ENCODE measurements around the gene MGLL.

GRCh38 chr3:127812151-127812550 lies 10.2 kb downstream of the MGLL start:
- TF ChIP-seq, protein P1, sequence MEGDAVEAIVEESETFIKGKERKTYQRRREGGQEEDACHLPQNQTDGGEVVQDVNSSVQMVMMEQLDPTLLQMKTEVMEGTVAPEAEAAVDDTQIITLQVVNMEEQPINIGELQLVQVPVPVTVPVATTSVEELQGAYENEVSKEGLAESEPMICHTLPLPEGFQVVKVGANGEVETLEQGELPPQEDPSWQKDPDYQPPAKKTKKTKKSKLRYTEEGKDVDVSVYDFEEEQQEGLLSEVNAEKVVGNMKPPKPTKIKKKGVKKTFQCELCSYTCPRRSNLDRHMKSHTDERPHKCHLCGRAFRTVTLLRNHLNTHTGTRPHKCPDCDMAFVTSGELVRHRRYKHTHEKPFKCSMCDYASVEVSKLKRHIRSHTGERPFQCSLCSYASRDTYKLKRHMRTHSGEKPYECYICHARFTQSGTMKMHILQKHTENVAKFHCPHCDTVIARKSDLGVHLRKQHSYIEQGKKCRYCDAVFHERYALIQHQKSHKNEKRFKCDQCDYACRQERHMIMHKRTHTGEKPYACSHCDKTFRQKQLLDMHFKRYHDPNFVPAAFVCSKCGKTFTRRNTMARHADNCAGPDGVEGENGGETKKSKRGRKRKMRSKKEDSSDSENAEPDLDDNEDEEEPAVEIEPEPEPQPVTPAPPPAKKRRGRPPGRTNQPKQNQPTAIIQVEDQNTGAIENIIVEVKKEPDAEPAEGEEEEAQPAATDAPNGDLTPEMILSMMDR (IDR thresholded peaks at IDR 0.05): no peak
- TF ChIP-seq, protein P2, sequence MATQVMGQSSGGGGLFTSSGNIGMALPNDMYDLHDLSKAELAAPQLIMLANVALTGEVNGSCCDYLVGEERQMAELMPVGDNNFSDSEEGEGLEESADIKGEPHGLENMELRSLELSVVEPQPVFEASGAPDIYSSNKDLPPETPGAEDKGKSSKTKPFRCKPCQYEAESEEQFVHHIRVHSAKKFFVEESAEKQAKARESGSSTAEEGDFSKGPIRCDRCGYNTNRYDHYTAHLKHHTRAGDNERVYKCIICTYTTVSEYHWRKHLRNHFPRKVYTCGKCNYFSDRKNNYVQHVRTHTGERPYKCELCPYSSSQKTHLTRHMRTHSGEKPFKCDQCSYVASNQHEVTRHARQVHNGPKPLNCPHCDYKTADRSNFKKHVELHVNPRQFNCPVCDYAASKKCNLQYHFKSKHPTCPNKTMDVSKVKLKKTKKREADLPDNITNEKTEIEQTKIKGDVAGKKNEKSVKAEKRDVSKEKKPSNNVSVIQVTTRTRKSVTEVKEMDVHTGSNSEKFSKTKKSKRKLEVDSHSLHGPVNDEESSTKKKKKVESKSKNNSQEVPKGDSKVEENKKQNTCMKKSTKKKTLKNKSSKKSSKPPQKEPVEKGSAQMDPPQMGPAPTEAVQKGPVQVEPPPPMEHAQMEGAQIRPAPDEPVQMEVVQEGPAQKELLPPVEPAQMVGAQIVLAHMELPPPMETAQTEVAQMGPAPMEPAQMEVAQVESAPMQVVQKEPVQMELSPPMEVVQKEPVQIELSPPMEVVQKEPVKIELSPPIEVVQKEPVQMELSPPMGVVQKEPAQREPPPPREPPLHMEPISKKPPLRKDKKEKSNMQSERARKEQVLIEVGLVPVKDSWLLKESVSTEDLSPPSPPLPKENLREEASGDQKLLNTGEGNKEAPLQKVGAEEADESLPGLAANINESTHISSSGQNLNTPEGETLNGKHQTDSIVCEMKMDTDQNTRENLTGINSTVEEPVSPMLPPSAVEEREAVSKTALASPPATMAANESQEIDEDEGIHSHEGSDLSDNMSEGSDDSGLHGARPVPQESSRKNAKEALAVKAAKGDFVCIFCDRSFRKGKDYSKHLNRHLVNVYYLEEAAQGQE (IDR thresholded peaks at IDR 0.05; ENCODE audit: insufficient read depth in 1 of 2, low read depth in 2 of 2, low read length in 1 of 2): no peak
- TF ChIP-seq TCF7L2 (IDR thresholded peaks at IDR 0.05; ENCODE audit: low read depth, low read length): no peak
